ENCODE results near the gene NAA16.

The NAA16 gene

DNA sequence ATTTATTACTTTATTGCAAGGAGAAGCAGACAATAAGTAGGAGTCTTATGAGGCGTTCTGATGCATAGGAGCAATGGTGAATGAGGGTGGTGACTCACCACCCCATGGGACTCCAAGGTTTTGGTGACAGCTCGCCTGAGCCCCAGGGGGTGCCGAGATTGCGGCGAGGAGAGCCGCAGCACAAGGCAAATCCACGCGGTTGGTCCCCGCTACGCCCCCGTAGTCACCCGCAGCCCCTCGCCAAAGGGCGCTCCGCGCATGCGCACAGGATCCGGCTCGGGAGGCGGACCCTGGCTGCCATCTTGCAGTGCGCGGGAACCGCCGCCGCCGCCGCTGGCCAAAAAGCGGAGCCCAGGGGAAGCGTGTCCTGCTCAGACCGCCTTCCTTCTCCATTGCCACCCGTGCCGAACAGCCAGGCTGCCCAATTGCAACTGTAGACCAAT is at the start of gene NAA16:
NAA16 (plus strand) TSS at position 305 of the 443 bp plus-strand sequence. CDS start 262 bp downstream, outside the sequence.
- DNase-seq (ENCODE audit: low read depth): peak; percentile 90
- TF ChIP-seq, protein P1, sequence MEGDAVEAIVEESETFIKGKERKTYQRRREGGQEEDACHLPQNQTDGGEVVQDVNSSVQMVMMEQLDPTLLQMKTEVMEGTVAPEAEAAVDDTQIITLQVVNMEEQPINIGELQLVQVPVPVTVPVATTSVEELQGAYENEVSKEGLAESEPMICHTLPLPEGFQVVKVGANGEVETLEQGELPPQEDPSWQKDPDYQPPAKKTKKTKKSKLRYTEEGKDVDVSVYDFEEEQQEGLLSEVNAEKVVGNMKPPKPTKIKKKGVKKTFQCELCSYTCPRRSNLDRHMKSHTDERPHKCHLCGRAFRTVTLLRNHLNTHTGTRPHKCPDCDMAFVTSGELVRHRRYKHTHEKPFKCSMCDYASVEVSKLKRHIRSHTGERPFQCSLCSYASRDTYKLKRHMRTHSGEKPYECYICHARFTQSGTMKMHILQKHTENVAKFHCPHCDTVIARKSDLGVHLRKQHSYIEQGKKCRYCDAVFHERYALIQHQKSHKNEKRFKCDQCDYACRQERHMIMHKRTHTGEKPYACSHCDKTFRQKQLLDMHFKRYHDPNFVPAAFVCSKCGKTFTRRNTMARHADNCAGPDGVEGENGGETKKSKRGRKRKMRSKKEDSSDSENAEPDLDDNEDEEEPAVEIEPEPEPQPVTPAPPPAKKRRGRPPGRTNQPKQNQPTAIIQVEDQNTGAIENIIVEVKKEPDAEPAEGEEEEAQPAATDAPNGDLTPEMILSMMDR (IDR thresholded peaks at IDR 0.05; ENCODE audit: low read length, missing control alignments): no peak
- H3K4me3 ChIP-seq (replicated peaks; ENCODE audit: low read depth, low read length): peak within 1 kb of the TSS; percentile 91

DNA sequence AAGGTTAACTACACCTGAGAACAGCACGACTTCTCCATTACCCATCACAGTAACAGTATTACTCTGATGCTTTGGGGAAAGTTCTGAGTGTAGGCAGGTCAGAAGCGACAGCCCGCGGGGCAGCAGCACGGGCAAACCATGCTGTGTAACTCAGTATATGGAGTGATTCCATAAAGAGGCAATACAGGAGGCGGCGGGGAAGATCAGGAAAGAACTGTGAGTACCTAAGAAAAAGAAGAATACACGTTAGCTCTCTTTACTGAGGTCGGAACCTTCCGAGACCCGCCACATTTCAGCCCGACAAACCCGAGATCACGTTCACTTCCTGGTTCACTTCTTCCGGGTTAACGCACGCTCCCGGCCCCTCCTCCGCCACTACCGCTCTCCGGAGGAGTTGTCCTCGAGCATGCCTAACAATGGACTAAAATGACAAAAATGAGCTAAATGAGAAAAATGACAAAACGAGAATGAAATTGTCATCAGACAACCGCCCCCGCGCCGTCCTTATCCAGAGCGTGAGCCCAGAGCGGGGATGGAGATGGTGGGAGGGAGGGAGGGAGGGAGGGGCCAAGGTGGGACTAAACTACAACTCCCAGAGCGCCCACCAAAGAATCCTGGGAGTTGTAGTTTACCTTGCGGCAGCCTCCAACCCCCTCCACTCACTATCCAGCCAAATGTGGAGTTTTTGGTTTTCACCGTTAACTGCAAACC is 47.7 kb upstream of the NAA16 start, which contains the start of gene MTRF1:
MTRF1 (minus strand) TSS at position 316 of the 711 bp plus-strand sequence. CDS start 2,669 bp downstream, outside the sequence.
- H3K4me3 ChIP-seq (replicated peaks; ENCODE audit: low read depth, low read length): peak within 1 kb of the TSS; percentile 71
- TF ChIP-seq, protein P1 (IDR thresholded peaks at IDR 0.05; ENCODE audit: low read length, missing control alignments): no peak
- peak; percentile 81 for DNase-seq (ENCODE audit: low read depth)

DNA sequence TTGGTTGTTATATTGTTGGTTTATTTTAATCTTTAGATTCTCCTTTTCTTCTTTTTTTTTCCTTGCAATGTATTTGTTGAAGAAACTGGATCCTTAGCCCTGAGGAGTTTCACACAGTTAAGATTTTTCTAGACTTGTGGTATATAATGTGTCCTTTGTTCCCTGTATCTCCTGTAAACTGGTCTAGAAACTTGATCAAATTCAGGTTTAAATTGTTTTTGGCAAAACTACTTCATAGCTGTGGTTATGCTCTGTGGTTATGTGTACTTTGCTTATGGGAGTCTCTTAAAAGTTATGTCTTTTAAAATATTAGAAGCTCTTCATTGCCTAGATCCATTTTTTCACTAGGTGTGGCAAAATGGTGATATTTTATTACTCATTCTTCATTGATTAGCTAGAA is 44.0 kb upstream of the NAA16 start:
- TF ChIP-seq, protein P1 (IDR thresholded peaks at IDR 0.05; ENCODE audit: low read length, missing control alignments): no peak
- peak; percentile 7 for DNase-seq (ENCODE audit: low read depth)
- H3K4me3 ChIP-seq (replicated peaks; ENCODE audit: low read depth, low read length): no peak overlapping the region

DNA sequence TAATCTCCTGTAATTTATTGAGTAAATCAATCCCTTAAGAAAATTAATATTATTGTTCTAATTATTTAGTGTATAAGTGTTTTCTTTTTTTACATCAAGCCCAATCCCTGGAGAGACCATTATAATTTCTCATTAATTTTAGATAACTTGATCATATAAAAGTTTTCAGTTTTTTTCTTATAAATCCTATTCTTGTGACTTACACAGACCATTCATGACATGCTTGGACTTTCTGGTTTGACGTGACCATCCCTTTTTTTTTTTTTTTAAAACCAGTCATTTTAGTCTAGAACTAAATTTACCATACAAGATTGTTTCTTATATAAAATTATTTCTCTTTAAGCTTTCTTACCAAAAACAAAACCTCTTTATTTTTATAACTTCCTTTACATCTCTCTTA is 42.3 kb upstream of the NAA16 start:
- H3K4me3 ChIP-seq (replicated peaks; ENCODE audit: low read depth, low read length): no peak overlapping the region
- DNase-seq (ENCODE audit: low read depth): peak; percentile 33
- TF ChIP-seq, protein P1 (IDR thresholded peaks at IDR 0.05; ENCODE audit: low read length, missing control alignments): no peak

DNA sequence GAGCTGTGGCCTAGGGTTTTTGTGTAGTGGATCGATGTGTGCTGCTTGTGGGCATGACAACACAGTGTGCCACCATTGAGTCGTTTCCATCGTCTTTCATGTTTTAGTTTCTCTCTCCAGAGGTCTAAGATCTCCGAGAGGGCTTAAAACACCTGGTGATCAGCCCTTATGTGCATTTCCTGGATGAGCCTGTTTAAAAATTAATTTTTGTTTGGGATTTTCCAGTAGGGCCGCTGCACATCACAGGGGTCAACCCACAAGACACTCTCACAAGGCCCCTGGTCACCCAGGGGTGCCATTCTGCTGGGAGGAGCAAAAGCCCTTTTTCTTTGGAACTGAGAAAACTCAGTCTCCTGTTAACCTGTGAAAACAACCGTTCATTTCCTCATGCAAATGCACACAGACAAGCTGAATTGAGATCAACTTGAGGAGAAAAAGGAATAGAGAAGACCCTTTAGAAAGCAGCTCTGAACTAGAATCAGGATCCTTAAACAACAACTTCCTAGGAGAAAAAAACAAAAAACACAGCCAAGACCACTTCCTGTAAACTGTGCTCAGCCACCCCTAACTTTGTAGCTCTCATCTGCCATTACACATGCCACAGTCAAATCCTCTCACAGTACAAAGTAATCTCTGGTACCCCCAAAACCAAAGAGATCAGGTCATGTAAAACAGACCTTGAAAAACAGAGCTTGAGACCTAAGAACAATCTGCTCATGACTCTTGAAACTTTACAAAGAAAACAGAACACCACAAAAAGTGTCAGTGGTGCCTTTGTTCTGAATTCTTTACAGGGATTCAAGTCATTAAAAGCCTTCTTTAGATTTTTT is 39.4 kb upstream of the NAA16 start:
- no peak for DNase-seq (ENCODE audit: low read depth)
- TF ChIP-seq, protein P1 (IDR thresholded peaks at IDR 0.05; ENCODE audit: low read length, missing control alignments): no peak

DNA sequence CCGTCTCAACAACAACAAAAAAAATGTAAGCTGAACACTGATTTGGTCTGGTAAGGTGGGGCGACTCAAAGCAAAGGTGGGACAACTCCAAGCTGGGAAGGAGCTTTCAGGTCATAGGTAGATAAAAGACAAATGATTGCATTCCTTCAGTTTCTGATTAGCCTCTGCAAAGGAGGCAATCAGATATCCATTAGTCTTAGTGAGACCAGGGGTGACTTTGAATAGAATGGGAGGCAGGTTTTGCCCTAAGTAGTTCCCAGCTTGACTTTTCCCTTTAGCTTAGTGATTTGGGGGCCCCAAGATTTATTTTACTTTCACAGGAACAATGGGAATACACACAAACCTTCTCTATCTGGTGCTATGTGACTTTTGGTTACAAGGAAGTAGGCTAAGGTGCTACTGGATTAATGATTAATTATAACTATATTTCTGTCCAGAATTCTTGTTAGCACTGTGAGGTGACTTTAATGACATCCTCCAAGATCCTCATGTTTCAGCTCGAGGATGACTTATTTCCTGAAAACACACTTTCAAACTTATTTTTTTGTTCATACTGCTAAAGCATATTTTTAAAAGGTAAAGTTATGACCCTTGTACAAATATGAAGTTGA is 37.1 kb upstream of the NAA16 start:
- H3K4me3 ChIP-seq (replicated peaks; ENCODE audit: low read depth, low read length): no peak overlapping the region
- TF ChIP-seq, protein P1 (IDR thresholded peaks at IDR 0.05; ENCODE audit: low read length, missing control alignments): no peak
- DNase-seq (ENCODE audit: low read depth): no peak

More for the DNA sequence above, 39.4 kb upstream of the NAA16 start:
- no peak overlapping the region for H3K4me3 ChIP-seq (replicated peaks; ENCODE audit: low read depth, low read length)

All from fibroblast of pulmonary artery (primary cell).